Endothelial cell of umbilical vein (primary cell): Measurements from ENCODE around the gene TCEAL1. TPM values are rescaled to one million over a fixed set of nuclear protein-coding genes. Genes with fewer than 3 reads are reported as not detected.

Source experiments
- BruUV-seq: library from RNA; stranded (reverse); fragments of 400-500 nt; replicated peaks from 2 replicates; lab custom pipeline; 2021; lab: Mats Ljungman, UMichigan
- CTCF ChIA-PET: fragments of 300-600, 350-600 bp; sonication (Branson Sonifier 250); formaldehyde crosslinking; loops from one replicate; lab custom pipeline; 2021; ENCODE audit warnings: antibody characterized with exemption, inconsistent platforms; lab: Charles Lee
- POLR2A ChIA-PET: fragments of 300-600, 350-600 bp; sonication (Branson Sonifier 250); formaldehyde crosslinking; loops from one replicate; lab custom pipeline; 2021; ENCODE audit warnings: antibody characterized with exemption, inconsistent platforms; lab: Charles Lee
- DNase-seq: peaks from one replicate; pipeline ENCODE4 v3.0.0-alpha.2; 2011; ENCODE audit warnings: low read depth, low spot score
- FAIRE-seq: peaks from 2 replicates; lab custom pipeline; 2011; peaks lifted over from hg19 to GRCh38; lab: Jason Lieb, UNC
- H2AFZ ChIP-seq: 2 replicates; pipeline ENCODE4 v1.6.0; 2012; ENCODE audit warnings: low read depth, low read length, control low read depth, inconsistent platforms
- H3K27ac ChIP-seq: 2 replicates; pipeline ENCODE4 v1.5.1; 2011; ENCODE audit warnings: low read depth, mild to moderate bottlenecking, control low read depth, low read length, moderate library complexity; ENCODE audit not compliant: insufficient read depth
- H3K27me3 ChIP-seq, 2 experiments: 2 replicates each; pipeline versions ENCODE4 v1.6.0 to v1.6.1; 2011; ENCODE audit warnings: low read length in 2 of 2, mixed read lengths in 1 of 2; ENCODE audit not compliant: control insufficient read depth in 2 of 2, insufficient read depth in 2 of 2
- H3K36me3 ChIP-seq, 2 experiments: 2 replicates in 1 of 2; 3 replicates in 1 of 2; pipeline ENCODE4 v1.5.1; 2011; ENCODE audit warnings: low read length in 2 of 2, mild to moderate bottlenecking in 1 of 2, moderate library complexity in 1 of 2; ENCODE audit not compliant: control insufficient read depth in 2 of 2, insufficient read depth in 2 of 2; ENCODE audit errors: extremely low read depth in 1 of 2
- H3K4me1 ChIP-seq: 3 replicates; pipeline ENCODE4 v1.5.1; 2011; ENCODE audit warnings: mild to moderate bottlenecking, low read length; ENCODE audit not compliant: control insufficient read depth, insufficient read depth; ENCODE audit errors: extremely low read depth
- H3K4me2 ChIP-seq: 2 replicates; pipeline ENCODE4 v1.6.1; 2011; ENCODE audit warnings: low read length, control low read depth, mixed read lengths; ENCODE audit not compliant: insufficient read depth
- H3K4me3 ChIP-seq, 3 experiments: fragments of 200-600 bp in 1 of 3; sonication (generic), shearing (Covaris generic) in 1 of 3; replicated peaks in 1 of 3; 2 replicates each; pipeline ENCODE4 v1.5.1; 2011 to 2016; ENCODE audit warnings: control low read depth in 3 of 3, low read length in 3 of 3, mild to moderate bottlenecking in 2 of 3, inconsistent platforms in 1 of 3, low read depth in 1 of 3, moderate library complexity in 1 of 3; ENCODE audit not compliant: insufficient read depth in 1 of 3
- H3K79me2 ChIP-seq: 2 replicates; pipeline ENCODE4 v1.6.0; 2012; ENCODE audit warnings: low read length, inconsistent platforms; ENCODE audit not compliant: control insufficient read depth, insufficient read depth
- H3K9ac ChIP-seq: replicated peaks from 2 replicates; pipeline ENCODE3; 2011; ENCODE audit warnings: low read length, control low read depth; ENCODE audit not compliant: insufficient read depth; ENCODE audit errors: extremely low read depth
- H3K9me1 ChIP-seq: replicated peaks from 3 replicates; pipeline ENCODE4 v1.6.0; 2011; ENCODE audit warnings: mild to moderate bottlenecking, low read length; ENCODE audit not compliant: control insufficient read depth, insufficient read depth; ENCODE audit errors: extremely low read depth
- H3K9me3 ChIP-seq: replicated peaks from 2 replicates; pipeline ENCODE4 v1.5.1; 2012; ENCODE audit warnings: low read length, inconsistent platforms; ENCODE audit not compliant: control insufficient read depth, insufficient read depth
- H4K20me1 ChIP-seq: replicated peaks from 2 replicates; pipeline ENCODE3; 2011; ENCODE audit warnings: mild to moderate bottlenecking, low read length; ENCODE audit not compliant: control insufficient read depth, insufficient read depth; ENCODE audit errors: extremely low read depth
- CTCF ChIP-seq, 2 donors: IDR thresholded peaks; 1 replicate in 1 of 2; 2 replicates in 1 of 2; pipeline ENCODE4 v1.5.1; 2011; ENCODE audit warnings: low read length in 2 of 2, mild to moderate bottlenecking in 2 of 2, moderate library complexity in 2 of 2, control low read depth in 1 of 2, inconsistent platforms in 1 of 2, low read depth in 1 of 2; ENCODE audit not compliant: insufficient read depth in 1 of 2; ENCODE audit errors: extremely low read depth in 1 of 2
- EZH2 ChIP-seq: IDR thresholded peaks from 2 replicates; pipeline ENCODE4 v1.6.1; 2012; ENCODE audit warnings: borderline replicate concordance, low read depth, mild to moderate bottlenecking, moderate library complexity, low read length, inconsistent platforms; ENCODE audit not compliant: severe bottlenecking
- FOS ChIP-seq: IDR thresholded peaks from 2 replicates; pipeline ENCODE4 v1.6.1; 2011; ENCODE audit warnings: mild to moderate bottlenecking, low read length, moderate library complexity, borderline replicate concordance; ENCODE audit not compliant: insufficient read depth
- GATA2 ChIP-seq: IDR thresholded peaks from 2 replicates; pipeline ENCODE4 v1.7.0; 2011; ENCODE audit warnings: low read depth, mild to moderate bottlenecking, moderate library complexity, mixed read lengths, low read length; ENCODE audit not compliant: insufficient read length, insufficient read depth
- MYC ChIP-seq: IDR thresholded peaks from one replicate; pipeline ENCODE4 v1.6.1; 2011; ENCODE audit warnings: mild to moderate bottlenecking, low read depth, low read length
- POLR2A ChIP-seq: IDR thresholded peaks from 2 replicates; pipeline ENCODE4 v1.6.1; 2012; ENCODE audit warnings: low read depth, mild to moderate bottlenecking, control low read depth, low read length
- POLR2AphosphoS5 ChIP-seq: IDR thresholded peaks from 2 replicates; pipeline ENCODE4 v1.6.1; 2012; ENCODE audit warnings: low read depth, mild to moderate bottlenecking, control low read depth, low read length, moderate library complexity; ENCODE audit not compliant: insufficient read depth
- dilution Hi-C: fragments of 300-500 bp; cut with MboI; formaldehyde crosslinking; loops from one replicate; pipeline ENCODE4 v1.15.0; 2019; ENCODE audit warnings: low sequenced_read_pairs; ENCODE audit not compliant: extremely low pct_ligation_motif_present
- intact Hi-C: fragments of 100-400 bp; cut with micrococcal nuclease; formaldehyde crosslinking; loops from one replicate; pipeline ENCODE4 v1.10.0; 2022
- polyA plus RNA-seq, 4 experiments: library from polyadenylated mRNA; depleted of rRNA in 3 of 4; stranded (reverse) in 3 of 4; unstranded in 1 of 4; fragments of >200 nt; gene quantifications; 2 replicates each; pipeline versions ENCODE4 v1.2.1 to v1.2.3, GENCODE V29; 2011 to 2012; ENCODE audit warnings: missing spikeins in 1 of 4
- total RNA-seq: library from RNA; stranded (reverse); gene quantifications from 2 replicates; pipeline ENCODE4 v1.2.3, GENCODE V29; 2021
- TF ChIP-seq, protein P1 (sequence below): IDR thresholded peaks from 2 replicates; pipeline ENCODE4 v1.6.1; 2011; ENCODE audit not compliant: insufficient read depth, insufficient read length

The TCEAL1 gene
- total and polyA plus RNA-seq, 2 donors (not counting 3 experiments of a cell fraction or from before 2014, with no cell fraction given), result 18.5 to 18.6 TPM

DNA sequence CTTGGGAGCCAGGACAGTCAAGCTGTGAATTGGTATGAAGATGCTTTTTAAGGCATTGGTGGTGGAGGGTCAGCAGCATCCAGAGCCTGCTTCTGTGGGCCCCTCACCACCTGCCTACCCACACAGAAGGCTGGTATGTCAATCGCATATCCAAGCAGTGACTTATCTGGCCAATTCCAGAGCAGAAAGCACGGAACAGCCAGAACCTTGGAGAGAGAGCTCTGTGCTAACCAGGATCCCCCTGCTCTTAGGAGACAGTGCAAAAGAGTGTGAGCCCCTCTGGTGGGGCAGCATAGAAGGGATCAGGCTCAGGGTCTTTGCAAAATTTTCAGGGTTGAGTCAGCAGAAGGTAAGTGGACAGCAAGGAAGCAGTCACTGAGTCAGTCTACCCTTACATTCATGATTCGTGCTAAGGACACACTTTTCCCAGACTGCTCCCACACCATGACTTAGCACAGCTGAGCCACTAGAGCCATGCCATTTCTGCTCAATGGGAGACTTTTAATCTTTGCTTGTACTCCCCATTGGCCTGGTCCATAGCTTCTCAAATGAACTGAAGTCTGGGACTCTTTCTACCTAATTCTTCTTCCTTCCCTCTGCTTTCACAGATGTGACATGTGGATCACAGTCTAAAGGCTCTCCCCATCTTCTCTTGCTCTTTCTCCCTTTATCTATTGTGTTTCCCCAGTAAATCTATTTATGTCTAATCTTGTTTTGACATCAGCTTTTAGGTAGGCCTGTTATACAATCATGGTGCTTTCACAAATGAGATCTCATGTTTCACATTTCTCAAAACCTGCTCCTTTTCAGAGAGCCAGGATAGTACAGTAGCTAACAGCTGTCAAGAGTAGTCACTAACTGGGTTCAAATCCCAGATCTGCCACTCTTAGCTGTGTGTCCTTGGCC is 37.7 kb downstream of the TCEAL1 start:
- TF ChIP-seq MYC (no peak), EZH2 (no peak), CTCF (IDR thresholded peaks at IDR 0.05; ENCODE audit: extremely low read depth in 1 of 2, insufficient read depth in 1 of 2, low read depth in 1 of 2, low read length in 2 of 2) (no peak), POLR2A (no peak), FOS (no peak), POLR2AphosphoS5 (no peak), GATA2 (no peak)
- TF ChIP-seq, protein P1, sequence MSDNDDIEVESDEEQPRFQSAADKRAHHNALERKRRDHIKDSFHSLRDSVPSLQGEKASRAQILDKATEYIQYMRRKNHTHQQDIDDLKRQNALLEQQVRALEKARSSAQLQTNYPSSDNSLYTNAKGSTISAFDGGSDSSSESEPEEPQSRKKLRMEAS, result no peak
- Histone ChIP-seq H3K4me2 (no peak overlapping the region), H3K9ac (no peak overlapping the region), H3K4me1 (no peaks in the 10 kb centered on the region), H3K36me3 (no peaks in the 10 kb centered on the region), H3K9me1 (no peaks in the 10 kb centered on the region), H4K20me1 (no peaks in the 10 kb centered on the region), H3K4me3 (no peak overlapping the region), H2AFZ (no peak overlapping the region), H3K27ac (no peak overlapping the region), H3K27me3 (no peaks in the 10 kb centered on the region), H3K9me3 (no peaks in the 10 kb centered on the region), H3K79me2 (no peaks in the 10 kb centered on the region)
- FAIRE-seq, result peak; percentile 8
- ChIA-PET CTCF (interaction anchor here (1.0 to 1.1 kb wide), 2 partner anchors 36 kb away, joined by 4 to 6 read pairs; no protein-coding TSS in a partner anchor), POLR2A (interaction anchor here (0.7 kb wide), 1 partner anchor 14 kb away, joined by 3 read pairs; no protein-coding TSS in a partner anchor)
- intact Hi-C loops (no loop called here), dilution Hi-C loops (no loop called here)
- no peak for DNase-seq
- BruUV-seq, result no TSS peak
